ENCODE results near the gene PHEX.

The PHEX gene

DNA sequence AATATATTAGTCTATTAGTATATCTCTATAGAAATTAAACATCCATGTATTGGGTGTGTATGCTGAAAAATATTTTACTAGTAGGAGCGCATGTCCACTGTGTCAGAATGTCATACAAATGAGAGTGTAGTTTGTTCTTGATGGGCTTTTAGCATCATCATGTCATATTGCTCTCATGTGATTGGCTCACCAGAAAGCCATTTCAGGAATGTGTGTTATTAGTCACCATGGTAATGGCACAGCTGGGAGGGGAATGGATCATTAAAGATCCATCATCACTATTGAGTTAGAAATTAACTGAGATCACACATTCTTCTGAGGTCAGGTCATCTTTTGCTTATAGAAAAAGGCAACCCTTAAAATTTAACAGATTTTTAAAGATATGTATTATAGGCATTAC is 77.3 kb downstream of the PHEX start:
- no peak for DNase-seq

DNA sequence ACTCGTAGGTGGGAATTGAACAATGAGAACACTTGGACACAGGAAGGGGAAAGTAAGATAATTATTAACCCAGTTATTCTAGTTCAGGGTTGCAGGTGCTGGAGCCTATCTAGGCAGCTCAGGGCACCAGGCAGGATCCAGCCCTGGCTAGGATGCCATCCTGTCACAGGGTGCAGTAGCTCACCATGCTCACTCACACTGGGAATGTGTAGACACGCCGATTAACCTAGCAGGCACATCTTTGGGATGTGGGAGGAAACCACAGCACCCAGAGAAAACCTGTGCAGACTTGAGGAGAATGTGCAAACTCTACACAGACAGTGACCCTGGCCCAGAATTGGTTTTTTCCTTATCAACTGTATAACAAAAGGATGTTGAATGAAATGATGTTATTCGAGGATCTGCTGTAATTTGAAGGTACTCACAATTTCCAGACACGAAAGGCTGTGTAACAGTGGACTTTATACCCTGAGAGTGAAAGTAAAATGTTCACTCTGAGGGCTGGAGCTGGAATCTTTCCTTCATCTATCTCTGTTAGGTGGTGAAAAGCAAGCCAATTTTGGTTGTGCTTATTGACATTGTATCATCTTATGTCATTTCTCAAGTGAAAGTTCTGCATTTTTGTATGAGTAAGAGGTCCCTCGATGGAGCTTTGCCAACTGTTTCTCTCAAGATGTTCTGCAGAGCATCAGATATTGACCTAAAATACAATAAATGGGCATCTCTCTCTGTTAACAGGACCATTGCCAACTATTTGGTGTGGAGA is 78.8 kb downstream of the PHEX start:
- DNase-seq, result no peak

DNA sequence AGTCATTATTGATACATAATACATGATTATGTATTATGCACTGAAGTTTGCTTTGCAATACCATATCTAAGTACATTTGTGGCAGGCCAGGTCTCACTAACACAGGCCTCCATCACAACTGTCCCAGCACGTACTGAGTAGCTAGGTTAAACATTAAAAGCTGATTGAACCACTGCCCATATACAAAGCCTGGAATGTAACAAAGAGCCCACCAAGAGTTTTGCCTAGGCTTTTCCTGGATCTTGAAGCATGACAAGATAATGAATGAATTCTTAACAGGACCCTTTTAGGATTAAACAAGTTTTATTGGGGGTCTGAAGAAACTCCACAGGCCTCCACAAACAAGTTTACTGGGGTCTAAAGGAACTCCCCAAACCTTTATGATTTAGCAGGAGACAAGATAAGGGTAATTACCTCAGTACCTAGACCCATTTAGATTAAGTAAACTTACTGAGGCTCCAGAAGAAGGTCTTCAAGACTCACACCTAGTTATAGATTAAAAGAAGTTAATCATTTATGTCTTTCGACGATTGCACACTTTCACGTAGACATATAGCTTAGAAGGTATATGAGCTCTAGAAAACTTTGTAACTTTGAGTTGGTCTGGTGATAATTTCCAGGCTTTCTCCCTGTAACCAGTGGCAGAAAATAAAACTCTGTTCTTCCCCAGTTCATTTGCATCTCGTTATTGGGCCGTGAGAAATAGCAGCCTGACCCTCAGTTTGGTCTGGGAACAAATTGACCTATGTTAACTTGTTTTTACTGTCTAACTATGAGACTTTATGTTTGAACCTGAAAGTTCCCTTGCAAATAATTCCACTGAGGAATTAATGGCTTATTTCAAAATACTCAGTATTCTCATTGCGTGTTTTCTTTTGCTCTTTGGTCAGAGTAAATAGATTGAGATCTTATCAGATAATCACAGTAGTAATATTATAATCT is 84.8 kb downstream of the PHEX start:
- no peak for DNase-seq

GRCh38 chrX:22117633-22118032 is 85.5 kb downstream of the PHEX start:
- no peak for DNase-seq

- no peak for DNase-seq
These were observed 86.2 kb downstream of the PHEX start for GRCh38 chrX:22118161-22118830.

DNA sequence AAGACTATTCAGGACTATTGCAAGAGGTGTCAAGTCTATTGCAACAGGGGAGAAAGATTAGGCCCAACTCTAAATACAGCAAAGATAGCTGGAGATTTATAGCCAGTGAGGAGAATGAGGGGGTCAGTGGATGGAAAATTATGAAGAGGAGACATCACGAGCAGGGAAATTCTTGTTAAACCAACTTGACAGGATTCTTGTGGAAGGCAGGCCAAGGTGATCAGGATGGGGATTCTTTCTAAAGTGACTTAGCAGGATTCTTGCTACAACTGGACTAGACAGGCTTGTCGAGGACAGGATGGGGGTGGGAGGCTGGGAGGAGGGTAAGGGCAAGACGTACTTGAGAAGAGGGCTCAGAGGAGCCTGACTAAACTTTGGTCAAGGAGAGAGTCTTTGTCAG is 89.0 kb downstream of the PHEX start:
- no peak for DNase-seq

GRCh38 chrX:22122510-22122909 is 90.4 kb downstream of the PHEX start:
- no peak for DNase-seq

- no peak for DNase-seq
These were observed 92.0 kb downstream of the PHEX start for GRCh38 chrX:22124098-22124497.

DNA sequence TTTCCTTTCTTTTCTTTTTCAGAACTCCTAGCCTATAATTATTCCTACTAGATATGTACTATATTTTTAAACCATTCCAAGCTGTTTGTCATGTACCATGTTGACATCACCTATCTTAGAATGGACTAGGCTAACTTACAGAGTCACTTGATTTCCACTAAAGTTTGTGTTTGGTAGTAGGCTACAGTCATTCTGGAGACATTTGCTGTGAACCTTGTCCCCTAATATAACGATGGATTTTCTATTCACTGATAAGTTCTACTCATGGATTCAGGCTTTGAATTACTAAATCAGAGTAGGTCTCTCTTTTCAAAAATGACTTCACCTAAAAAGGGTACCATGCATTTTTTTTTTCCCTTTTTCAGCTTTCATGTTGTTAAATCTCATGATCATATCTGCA is 93.4 kb downstream of the PHEX start:
- DNase-seq, result no peak

GRCh38 chrX:22126327-22126726 is 94.2 kb downstream of the PHEX start:
- no peak for DNase-seq

DNA sequence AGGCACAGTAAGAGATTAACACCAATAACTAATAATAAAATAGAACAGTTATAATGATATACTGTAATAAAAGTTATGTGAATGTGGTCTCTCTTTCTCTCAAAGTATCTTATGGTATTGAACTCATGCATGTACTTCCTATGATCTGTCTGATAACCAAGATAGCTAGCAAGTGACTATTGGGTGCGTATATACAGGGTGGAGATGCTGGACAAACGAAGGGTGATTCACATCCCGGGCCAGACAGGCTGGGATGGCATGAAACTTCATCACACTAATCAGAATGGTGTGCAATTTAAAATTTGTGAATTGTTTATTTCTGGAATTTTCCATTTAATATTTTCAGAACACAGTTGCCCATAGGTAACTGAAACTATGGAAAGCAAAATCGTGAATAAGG is 96.8 kb downstream of the PHEX start:
- DNase-seq, result no peak

DNA sequence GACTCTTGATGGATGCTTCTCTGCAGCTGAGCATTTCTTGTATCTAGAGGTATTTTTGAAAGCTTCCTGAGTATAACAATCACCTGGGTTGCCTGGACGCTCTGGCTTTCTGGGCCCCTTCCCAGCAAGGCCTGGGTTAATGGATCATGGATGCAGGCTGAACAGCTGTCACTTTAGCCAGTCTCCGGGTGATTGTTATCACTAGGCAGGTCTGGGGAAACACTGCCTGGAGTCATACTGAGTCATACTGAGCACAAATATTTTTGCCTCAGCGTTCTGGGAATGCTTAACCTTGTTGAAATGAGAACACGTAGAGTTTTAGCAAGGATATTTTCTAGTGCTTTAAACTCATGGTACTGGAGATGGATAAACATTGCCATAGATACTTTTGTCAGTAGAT is 102.6 kb downstream of the PHEX start:
- no peak for DNase-seq

DNA sequence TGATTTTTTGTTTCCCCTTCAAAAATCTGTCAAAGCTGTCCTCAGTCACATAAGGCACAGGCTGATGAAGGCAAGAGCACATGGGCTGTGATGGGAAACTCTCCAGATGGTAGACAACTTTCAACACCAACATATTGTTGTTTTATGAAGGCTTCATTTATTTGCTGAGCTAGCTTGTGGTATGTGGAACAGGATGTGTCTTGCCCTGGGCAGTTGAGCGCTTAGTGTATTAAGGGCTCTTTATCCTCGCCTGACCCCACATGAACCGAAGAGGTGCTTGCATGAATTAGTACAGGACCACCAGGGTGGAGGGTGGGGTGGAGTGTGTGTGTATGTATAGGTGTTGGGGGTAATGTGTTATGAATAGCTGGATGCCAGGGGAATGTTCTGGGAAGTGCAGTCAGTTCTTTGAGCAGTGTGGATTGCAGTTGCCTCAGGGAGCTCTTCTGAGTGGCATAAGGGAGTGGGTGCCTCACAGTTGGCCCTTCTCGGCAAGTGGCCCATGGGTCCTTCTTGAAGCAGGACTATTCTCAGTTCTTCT is 103.1 kb downstream of the PHEX start:
- DNase-seq, result no peak

- no peak for DNase-seq
These were observed 104.0 kb downstream of the PHEX start for GRCh38 chrX:22135994-22136684.

GRCh38 chrX:22136711-22137110 is 104.6 kb downstream of the PHEX start:
- no peak for DNase-seq

DNA sequence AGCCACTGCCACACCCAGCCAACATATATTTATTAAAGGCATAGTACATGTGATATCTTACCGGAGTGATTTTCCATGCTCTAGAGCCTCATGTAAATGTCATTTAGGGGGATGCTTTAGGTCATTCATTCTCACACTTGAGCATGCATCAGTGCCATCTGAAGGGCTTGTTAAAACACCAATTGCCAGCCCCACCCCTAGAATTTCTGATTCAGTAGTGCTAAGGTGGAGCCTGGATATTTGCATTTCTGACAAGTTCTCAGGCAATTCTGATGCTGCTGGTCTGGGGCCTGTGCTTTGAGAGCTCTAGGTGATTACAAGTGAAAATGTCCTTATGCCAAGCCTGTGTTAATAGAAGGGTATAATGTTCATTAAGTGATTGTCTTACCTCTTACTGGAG is 107.7 kb downstream of the PHEX start:
- no peak for DNase-seq

DNA sequence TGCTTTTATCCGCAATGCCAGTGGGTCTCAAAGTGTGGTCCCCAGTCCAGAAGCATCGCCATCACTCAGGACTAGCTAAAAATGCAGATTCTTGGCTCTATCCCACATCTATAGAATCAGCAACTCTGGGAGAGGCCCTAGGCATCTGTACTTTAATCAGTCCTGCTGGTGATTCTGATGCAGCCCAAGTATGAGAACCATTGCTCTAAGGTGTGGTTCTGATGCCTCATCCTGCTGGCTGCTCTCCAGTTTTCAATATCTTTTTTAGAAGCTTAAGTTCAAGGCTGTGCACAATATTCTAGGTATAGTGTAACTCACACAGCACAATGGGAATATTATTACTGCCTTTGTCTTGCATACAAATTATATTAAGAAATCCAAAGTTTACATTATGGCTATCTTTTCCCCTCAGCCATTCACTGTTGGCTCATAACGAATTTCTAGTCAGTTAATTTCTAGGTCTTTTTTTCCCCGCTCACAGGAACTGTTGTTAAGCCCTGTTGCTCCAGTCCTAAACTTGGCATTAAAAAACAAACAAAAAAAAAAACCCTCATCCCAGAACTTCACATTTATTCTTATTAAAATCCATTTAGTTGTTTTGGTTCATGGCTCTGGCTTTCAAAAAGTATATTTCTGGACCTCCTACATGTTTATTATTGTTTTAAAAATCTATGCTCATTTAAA is 109.1 kb downstream of the PHEX start:
- no peak for DNase-seq

GRCh38 chrX:22147214-22147613 is 115.1 kb downstream of the PHEX start:
- no peak for DNase-seq

DNA sequence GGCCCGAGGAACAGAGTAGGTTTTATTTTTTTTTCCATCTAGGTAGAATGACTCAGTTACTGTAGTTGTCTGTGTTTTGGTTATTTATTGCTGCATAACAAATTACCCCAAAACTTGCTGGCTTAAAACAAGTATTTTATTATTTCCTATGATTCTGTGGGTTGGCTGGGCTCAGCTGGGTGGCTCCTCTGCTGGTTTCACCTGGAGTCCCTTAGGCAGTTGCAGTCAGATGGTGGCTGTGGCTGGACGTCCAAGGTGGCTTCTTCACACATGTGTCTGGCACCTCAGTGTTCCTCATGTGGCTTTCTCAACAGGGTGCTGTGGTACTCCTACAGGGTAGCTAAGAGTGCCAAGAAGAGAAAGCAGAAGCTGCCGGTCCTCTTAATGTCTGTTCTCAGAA is 115.8 kb downstream of the PHEX start:
- DNase-seq, result no peak

- no peak for DNase-seq
These were observed 116.4 kb downstream of the PHEX start for GRCh38 chrX:22148565-22148964.

DNA sequence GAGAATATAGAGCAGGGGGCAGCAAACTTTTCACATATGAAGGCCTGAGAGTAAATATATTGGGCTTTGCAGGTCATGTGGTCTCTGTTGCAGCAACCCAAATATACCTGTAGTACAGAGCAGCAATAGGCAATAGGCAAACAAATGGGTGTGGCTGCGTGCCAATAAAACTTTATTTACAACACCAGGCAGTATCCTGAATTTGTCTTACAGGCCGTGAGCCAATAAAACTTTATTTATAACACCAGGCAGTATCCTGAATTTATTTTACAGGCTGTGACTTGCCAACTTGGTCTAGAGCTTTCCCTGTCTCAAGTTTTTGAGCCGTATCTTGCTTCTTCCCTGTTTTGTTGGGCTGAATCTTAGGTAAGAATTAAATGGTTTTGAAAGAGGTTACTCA is 118.2 kb downstream of the PHEX start:
- DNase-seq, result no peak

- no peak for DNase-seq
These were observed 123.0 kb downstream of the PHEX start for GRCh38 chrX:22155126-22155525.

All from activated naive CD4-positive, alpha-beta T cell treated with anti-CD3 and anti-CD28 coated beads, Interleukin-2, amount 50 U/mL, for 16 hours (primary cell).